GM12878 (cell line): ENCODE results near the gene SNRPA. TPM values are rescaled to one million over a fixed set of nuclear protein-coding genes. Genes with fewer than 3 reads are reported as not detected.

ENCODE experiments used
- BMI1 ChIP-seq: fragments of 450-650 bp; IDR thresholded peaks from 2 replicates; pipeline ENCODE4 v1.6.1; 2016; ENCODE audit warnings: mild to moderate bottlenecking, moderate library complexity, borderline replicate concordance
- CREB1 ChIP-seq: IDR thresholded peaks from 2 replicates; pipeline ENCODE4 v1.6.1; 2012; ENCODE audit warnings: low read depth, mild to moderate bottlenecking, inconsistent platforms
- CREM ChIP-seq: IDR thresholded peaks from 2 replicates; pipeline ENCODE4 v1.6.1; 2014; ENCODE audit warnings: antibody characterized with exemption, low read depth
- NFYA ChIP-seq: IDR thresholded peaks from 2 replicates; pipeline ENCODE4 v1.6.1; 2011; ENCODE audit warnings: low read depth, mild to moderate bottlenecking, low read length, improper control_type of control experiment, borderline replicate concordance
- NFYB ChIP-seq: IDR thresholded peaks from 2 replicates; pipeline ENCODE4 v1.6.1; 2011; ENCODE audit warnings: low read depth, mild to moderate bottlenecking, low read length, improper control_type of control experiment, moderate library complexity; ENCODE audit not compliant: insufficient read depth
- RFX5 ChIP-seq: IDR thresholded peaks from 2 replicates; pipeline ENCODE4 v1.6.1; 2011; ENCODE audit warnings: low read depth, low read length, improper control_type of control experiment
- SIN3A ChIP-seq: IDR thresholded peaks from 2 replicates; pipeline ENCODE4 v1.6.1; 2012; ENCODE audit warnings: low read depth, low read length, improper control_type of control experiment
- ZZZ3 ChIP-seq: IDR thresholded peaks from 2 replicates; pipeline ENCODE4 v1.6.1; 2011; ENCODE audit warnings: low read depth; ENCODE audit not compliant: control insufficient read depth, insufficient read length
- polyA plus RNA-seq, 11 experiments: library from polyadenylated mRNA; depleted of rRNA in 4 of 11; unstranded in 6 of 11; stranded (reverse) in 5 of 11; fragments of >200 nt; fragmentation: Nextera tagmentation in 4 of 11; fragmentation: Illumina TruSeq in 1 of 11; extraction: Ambion mirVana in 4 of 11; extraction: Trizol in 1 of 11; gene quantifications; 1 replicate in 1 of 11; 2 replicates in 10 of 11; pipeline versions ENCODE4 v1.2.1 to v1.2.3, GENCODE V29; 2011 to 2016; ENCODE audit warnings: inconsistent platforms in 2 of 11, missing spikeins in 2 of 11, low read depth in 1 of 11
- total RNA-seq, 4 experiments: library from RNA; depleted of rRNA in 3 of 4; stranded (reverse); fragments of >200 nt in 3 of 4; fragmentation: Illumina TruSeq in 1 of 4; extraction: Trizol in 1 of 4; gene quantifications; 2 replicates each; pipeline versions ENCODE4 v1.2.1 to v1.2.3, GENCODE V29; 2013 to 2021
- TF ChIP-seq, protein P1 (sequence below): IDR thresholded peaks from 2 replicates; pipeline ENCODE4 v1.6.1; 2011; ENCODE audit warnings: mild to moderate bottlenecking, low read depth, low read length, moderate library complexity; ENCODE audit not compliant: insufficient replicate concordance
- TF ChIP-seq, protein P2 (sequence below): fragments of 450-650 bp; conservative IDR thresholded peaks from 2 replicates; pipeline ENCODE4 v1.6.1; 2017; ENCODE audit warnings: mild to moderate bottlenecking, moderate library complexity
- TF ChIP-seq, protein P3 (sequence below): IDR thresholded peaks from 2 replicates; pipeline ENCODE4 v1.6.1; 2012; ENCODE audit warnings: low read depth, low read length, improper control_type of control experiment
- TF ChIP-seq, protein P4 (sequence below): fragments of 450-650 bp; IDR thresholded peaks from 2 replicates; pipeline ENCODE4 v1.6.1; 2017; ENCODE audit warnings: mild to moderate bottlenecking, moderate library complexity
- TF ChIP-seq, protein P5 (sequence below): fragments of 150-350 bp; IDR thresholded peaks from 2 replicates; pipeline ENCODE4 v1.6.1; 2014; ENCODE audit warnings: mild to moderate bottlenecking, low read depth, low read length
- TF ChIP-seq, protein P6 (sequence below): fragments of 450-650 bp; IDR thresholded peaks from 2 replicates; pipeline ENCODE4 v1.6.1; 2018; ENCODE audit warnings: mild to moderate bottlenecking, low read depth, moderate library complexity; ENCODE audit not compliant: partially characterized antibody

The SNRPA gene
- total and polyA plus RNA-seq, 10 of the 15 experiments (the other 5 are each of a cell fraction or from before 2014, with no cell fraction given): 14.8 to 299 (median 202) TPM

DNA sequence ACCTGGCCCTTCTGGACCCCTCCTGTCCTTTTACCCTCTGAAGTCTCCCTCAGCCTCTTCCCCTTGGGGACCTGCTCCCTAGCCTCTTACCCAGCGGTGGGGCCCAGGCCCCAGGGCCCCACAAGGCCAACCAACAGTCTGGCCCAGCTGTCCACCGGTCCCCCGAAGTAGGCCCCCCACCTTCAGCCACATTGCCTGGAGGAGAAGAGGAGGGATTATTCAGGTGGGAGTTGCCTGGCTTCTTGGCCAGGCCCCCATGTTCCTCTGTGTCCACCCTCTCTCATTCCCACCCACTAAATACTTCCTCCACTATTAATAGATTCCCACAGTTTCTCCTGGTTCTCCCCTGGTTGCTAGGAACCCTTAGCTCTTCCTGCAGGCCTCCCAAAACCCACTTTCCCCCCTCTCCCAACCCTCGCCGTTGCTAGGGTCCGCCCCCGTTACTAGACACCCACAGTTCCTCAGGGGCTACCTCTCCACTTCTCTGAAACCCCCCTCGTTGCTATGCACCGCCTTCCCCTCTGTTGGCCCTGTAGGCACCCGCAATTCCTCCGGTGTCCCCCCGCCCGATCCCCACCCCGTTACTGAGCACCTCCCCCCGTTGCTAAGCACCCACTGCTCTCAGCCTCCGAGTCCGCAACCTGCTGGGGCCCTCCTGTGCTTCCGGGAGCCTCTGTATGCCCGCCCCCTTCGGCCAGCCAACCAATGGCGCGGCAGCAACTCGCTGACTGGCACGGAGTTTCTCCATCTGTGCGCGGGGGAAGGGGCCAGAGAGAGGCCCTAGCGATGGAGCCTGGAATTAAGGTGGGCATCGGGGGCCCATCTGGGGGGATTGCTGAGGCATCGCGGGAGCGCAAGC lies 36.3 kb upstream of the SNRPA start (continued):
- TF ChIP-seq, protein P1, sequence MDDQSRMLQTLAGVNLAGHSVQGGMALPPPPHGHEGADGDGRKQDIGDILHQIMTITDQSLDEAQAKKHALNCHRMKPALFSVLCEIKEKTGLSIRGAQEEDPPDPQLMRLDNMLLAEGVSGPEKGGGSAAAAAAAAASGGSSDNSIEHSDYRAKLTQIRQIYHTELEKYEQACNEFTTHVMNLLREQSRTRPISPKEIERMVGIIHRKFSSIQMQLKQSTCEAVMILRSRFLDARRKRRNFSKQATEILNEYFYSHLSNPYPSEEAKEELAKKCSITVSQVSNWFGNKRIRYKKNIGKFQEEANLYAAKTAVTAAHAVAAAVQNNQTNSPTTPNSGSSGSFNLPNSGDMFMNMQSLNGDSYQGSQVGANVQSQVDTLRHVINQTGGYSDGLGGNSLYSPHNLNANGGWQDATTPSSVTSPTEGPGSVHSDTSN: peak; percentile 98
- no peak; the same call in 1 of the 2 replicates for TF ChIP-seq NFYA
- 0 out of 2 replicates have a peak, but pooled peaks have one; percentile 7 for TF ChIP-seq CREM
- TF ChIP-seq, protein P2, sequence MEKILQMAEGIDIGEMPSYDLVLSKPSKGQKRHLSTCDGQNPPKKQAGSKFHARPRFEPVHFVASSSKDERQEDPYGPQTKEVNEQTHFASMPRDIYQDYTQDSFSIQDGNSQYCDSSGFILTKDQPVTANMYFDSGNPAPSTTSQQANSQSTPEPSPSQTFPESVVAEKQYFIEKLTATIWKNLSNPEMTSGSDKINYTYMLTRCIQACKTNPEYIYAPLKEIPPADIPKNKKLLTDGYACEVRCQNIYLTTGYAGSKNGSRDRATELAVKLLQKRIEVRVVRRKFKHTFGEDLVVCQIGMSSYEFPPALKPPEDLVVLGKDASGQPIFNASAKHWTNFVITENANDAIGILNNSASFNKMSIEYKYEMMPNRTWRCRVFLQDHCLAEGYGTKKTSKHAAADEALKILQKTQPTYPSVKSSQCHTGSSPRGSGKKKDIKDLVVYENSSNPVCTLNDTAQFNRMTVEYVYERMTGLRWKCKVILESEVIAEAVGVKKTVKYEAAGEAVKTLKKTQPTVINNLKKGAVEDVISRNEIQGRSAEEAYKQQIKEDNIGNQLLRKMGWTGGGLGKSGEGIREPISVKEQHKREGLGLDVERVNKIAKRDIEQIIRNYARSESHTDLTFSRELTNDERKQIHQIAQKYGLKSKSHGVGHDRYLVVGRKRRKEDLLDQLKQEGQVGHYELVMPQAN: no peak; the same call in 1 of the 2 replicates
- 0 out of 2 replicates have a peak, but pooled peaks have one; percentile 24 for TF ChIP-seq SIN3A
- peak; percentile 61; the same call in 1 of the 2 replicates for TF ChIP-seq CREB1
- peak; percentile 74; the same call in 1 of the 2 replicates for TF ChIP-seq BMI1
- TF ChIP-seq, protein P3, sequence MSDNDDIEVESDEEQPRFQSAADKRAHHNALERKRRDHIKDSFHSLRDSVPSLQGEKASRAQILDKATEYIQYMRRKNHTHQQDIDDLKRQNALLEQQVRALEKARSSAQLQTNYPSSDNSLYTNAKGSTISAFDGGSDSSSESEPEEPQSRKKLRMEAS: no peak
- 0 out of 2 replicates have a peak, but pooled peaks have one; percentile 59 for TF ChIP-seq RFX5
- TF ChIP-seq, protein P4, sequence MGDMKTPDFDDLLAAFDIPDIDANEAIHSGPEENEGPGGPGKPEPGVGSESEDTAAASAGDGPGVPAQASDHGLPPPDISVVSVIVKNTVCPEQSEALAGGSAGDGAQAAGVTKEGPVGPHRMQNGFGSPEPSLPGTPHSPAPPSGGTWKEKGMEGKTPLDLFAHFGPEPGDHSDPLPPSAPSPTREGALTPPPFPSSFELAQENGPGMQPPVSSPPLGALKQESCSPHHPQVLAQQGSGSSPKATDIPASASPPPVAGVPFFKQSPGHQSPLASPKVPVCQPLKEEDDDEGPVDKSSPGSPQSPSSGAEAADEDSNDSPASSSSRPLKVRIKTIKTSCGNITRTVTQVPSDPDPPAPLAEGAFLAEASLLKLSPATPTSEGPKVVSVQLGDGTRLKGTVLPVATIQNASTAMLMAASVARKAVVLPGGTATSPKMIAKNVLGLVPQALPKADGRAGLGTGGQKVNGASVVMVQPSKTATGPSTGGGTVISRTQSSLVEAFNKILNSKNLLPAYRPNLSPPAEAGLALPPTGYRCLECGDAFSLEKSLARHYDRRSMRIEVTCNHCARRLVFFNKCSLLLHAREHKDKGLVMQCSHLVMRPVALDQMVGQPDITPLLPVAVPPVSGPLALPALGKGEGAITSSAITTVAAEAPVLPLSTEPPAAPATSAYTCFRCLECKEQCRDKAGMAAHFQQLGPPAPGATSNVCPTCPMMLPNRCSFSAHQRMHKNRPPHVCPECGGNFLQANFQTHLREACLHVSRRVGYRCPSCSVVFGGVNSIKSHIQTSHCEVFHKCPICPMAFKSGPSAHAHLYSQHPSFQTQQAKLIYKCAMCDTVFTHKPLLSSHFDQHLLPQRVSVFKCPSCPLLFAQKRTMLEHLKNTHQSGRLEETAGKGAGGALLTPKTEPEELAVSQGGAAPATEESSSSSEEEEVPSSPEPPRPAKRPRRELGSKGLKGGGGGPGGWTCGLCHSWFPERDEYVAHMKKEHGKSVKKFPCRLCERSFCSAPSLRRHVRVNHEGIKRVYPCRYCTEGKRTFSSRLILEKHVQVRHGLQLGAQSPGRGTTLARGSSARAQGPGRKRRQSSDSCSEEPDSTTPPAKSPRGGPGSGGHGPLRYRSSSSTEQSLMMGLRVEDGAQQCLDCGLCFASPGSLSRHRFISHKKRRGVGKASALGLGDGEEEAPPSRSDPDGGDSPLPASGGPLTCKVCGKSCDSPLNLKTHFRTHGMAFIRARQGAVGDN: no peak
- TF ChIP-seq NFYB: peak; percentile 89
- TF ChIP-seq, protein P5, sequence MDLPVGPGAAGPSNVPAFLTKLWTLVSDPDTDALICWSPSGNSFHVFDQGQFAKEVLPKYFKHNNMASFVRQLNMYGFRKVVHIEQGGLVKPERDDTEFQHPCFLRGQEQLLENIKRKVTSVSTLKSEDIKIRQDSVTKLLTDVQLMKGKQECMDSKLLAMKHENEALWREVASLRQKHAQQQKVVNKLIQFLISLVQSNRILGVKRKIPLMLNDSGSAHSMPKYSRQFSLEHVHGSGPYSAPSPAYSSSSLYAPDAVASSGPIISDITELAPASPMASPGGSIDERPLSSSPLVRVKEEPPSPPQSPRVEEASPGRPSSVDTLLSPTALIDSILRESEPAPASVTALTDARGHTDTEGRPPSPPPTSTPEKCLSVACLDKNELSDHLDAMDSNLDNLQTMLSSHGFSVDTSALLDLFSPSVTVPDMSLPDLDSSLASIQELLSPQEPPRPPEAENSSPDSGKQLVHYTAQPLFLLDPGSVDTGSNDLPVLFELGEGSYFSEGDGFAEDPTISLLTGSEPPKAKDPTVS: no peak
- no peak for TF ChIP-seq ZZZ3
- TF ChIP-seq, protein P6, sequence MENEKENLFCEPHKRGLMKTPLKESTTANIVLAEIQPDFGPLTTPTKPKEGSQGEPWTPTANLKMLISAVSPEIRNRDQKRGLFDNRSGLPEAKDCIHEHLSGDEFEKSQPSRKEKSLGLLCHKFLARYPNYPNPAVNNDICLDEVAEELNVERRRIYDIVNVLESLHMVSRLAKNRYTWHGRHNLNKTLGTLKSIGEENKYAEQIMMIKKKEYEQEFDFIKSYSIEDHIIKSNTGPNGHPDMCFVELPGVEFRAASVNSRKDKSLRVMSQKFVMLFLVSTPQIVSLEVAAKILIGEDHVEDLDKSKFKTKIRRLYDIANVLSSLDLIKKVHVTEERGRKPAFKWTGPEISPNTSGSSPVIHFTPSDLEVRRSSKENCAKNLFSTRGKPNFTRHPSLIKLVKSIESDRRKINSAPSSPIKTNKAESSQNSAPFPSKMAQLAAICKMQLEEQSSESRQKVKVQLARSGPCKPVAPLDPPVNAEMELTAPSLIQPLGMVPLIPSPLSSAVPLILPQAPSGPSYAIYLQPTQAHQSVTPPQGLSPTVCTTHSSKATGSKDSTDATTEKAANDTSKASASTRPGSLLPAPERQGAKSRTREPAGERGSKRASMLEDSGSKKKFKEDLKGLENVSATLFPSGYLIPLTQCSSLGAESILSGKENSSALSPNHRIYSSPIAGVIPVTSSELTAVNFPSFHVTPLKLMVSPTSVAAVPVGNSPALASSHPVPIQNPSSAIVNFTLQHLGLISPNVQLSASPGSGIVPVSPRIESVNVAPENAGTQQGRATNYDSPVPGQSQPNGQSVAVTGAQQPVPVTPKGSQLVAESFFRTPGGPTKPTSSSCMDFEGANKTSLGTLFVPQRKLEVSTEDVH: no peak
